Neural crest cell (in vitro differentiated cells): ENCODE measurements around the gene ABCF2. TPM values are rescaled to one million over a fixed set of nuclear protein-coding genes. Genes with fewer than 3 reads are reported as not detected.
A peak's percentile ranks its signal among the peaks of the same experiment; 100 is the strongest.

Experiments used
- DNase-seq: peaks from one replicate; pipeline ENCODE4 v3.0.0; 2021; ENCODE audit warnings: low read depth, mixed read lengths, low spot score
- H3K27ac Mint-ChIP-seq: one replicate; pipeline ENCODE4 v1.8.0; 2021; ENCODE audit warnings: mild to moderate bottlenecking, mixed read lengths; ENCODE audit not compliant: unreplicated experiment
- H3K27me3 Mint-ChIP-seq: 2 replicates; pipeline ENCODE4 v1.8.0; 2021; ENCODE audit warnings: low read depth, mild to moderate bottlenecking, mixed read lengths
- H3K36me3 Mint-ChIP-seq: 2 replicates; pipeline ENCODE4 v1.8.0; 2021; ENCODE audit warnings: low read depth, mild to moderate bottlenecking, mixed read lengths
- H3K4me1 Mint-ChIP-seq: 2 replicates; pipeline ENCODE4 v1.8.0; 2021; ENCODE audit warnings: mixed read lengths
- H3K4me3 Mint-ChIP-seq: one replicate; pipeline ENCODE4 v1.8.0; 2021; ENCODE audit warnings: mild to moderate bottlenecking, mixed read lengths
- H3K9me3 Mint-ChIP-seq: 2 replicates; pipeline ENCODE4 v1.8.0; 2021; ENCODE audit warnings: mixed read lengths
- total RNA-seq: library from RNA; stranded (reverse); gene quantifications from 2 replicates; pipeline ENCODE4 v1.2.1, GENCODE V29; 2021
- TF ChIP-seq, protein P1 (sequence below): fragments of 200-600 bp; sonication (generic); conservative IDR thresholded peaks from 2 replicates; pipeline ENCODE4 v1.5.0; 2021; ENCODE audit warnings: antibody characterized with exemption, mild to moderate bottlenecking

The ABCF2 gene
- total RNA-seq, 1 donor from 2014 or later, result 68.2 TPM

DNA sequence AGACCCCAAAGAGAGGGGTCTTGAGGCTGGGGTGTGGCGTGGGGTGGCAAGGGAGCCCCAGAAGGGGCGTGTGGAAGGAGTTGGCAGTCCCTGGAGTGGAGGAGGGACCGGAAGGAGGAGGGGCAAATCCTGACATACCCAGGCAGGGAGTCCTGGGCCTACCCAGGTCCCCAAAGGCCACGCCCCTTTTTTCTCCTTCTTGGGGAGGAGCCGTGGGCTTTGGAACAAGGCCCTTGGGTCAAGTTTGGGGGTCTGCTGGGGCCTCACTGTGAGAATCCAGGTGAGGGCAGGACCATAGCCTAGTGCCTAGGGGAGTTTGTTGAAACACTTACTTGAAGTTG is 22.7 kb upstream of the ABCF2 start:
- DNase-seq, result no peak
- Mint-ChIP-seq H3K9me3 (no peaks in the 10 kb centered on the region), H3K4me1 (peaks cover 68% of the 10 kb centered on the region), H3K36me3 (no peaks in the 10 kb centered on the region), H3K4me3 (peak overlapping the region; percentile 91), H3K27me3 (peaks cover 5% of the 10 kb centered on the region), H3K27ac (no peak overlapping the region)
- TF ChIP-seq, protein P1, sequence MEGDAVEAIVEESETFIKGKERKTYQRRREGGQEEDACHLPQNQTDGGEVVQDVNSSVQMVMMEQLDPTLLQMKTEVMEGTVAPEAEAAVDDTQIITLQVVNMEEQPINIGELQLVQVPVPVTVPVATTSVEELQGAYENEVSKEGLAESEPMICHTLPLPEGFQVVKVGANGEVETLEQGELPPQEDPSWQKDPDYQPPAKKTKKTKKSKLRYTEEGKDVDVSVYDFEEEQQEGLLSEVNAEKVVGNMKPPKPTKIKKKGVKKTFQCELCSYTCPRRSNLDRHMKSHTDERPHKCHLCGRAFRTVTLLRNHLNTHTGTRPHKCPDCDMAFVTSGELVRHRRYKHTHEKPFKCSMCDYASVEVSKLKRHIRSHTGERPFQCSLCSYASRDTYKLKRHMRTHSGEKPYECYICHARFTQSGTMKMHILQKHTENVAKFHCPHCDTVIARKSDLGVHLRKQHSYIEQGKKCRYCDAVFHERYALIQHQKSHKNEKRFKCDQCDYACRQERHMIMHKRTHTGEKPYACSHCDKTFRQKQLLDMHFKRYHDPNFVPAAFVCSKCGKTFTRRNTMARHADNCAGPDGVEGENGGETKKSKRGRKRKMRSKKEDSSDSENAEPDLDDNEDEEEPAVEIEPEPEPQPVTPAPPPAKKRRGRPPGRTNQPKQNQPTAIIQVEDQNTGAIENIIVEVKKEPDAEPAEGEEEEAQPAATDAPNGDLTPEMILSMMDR, result no peak

DNA sequence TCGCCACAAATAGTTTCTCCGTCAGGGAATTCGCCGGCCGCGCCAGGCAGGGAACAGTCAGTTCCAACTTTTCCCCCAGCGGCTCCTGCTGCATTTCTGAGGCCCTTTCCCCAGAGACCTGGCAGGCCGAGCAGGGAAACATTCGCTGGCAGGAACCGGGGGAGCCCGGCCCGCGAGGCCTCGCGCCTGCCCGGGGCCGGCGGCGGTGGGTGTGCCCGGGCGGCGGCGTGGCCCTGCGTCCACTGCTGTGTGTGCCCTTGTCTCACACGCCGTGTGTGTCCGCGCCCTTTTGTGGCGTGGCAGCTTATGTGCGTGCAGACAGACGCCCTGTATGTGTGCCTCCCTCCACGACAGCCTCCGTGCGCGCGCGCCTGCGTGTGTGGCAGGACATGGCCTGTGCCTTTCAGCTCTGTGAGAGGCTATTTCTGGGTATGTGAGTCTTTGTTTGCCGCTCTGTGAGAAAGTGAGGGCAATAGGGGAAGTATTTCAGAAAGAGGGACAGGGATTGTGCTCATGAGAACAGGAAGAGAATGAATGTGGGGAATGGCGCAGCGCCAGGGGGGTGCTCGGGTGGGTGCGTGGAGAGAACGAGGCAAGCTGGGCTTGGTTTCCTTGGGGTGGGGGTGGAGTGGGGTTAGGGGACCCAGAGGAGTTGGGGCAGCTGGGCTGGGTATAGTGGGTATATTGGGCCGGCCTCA is 22.2 kb upstream of the ABCF2 start:
- Mint-ChIP-seq H3K4me1 (peaks cover 73% of the 10 kb centered on the region), H3K27me3 (peaks cover 9% of the 10 kb centered on the region), H3K27ac (peak overlapping the region; percentile 90), H3K9me3 (no peaks in the 10 kb centered on the region), H3K4me3 (peak overlapping the region; percentile 91), H3K36me3 (no peaks in the 10 kb centered on the region)
- peak; percentile 29 for DNase-seq
- TF ChIP-seq, protein P1, result no peak

DNA sequence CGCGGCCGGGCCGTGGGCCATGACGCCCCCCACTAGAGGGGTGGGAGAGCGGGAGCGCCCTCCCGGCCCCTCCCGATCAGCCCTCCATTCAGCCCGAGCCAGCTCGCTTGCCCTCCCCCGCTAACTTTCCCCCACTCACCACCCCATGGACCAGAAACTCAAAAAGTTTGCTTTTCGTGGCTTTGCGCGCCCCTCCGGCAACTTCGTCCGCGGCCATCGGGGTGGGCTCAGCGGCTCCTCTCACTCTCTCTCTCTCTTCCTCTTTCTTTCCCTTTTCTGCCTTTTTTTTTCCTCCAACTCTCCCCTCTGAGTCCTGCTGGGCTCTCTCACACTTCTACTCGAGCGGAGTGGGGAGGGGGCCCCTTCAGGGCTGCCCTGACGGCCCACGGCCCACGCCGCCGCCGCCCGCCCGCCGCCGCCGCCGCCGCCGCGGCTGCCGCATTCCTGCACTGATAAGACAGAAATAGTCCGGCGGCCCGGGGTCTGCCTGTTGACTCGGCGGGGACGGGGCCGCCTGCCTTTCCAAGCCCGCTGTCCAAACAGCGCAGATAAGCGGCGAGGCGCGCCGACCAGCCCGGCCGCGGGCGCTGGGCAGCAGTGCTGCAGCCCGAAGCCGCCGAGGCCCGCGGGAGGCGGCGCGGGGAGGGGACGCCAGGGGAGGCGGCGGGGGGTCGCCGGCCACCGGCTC is 21.5 kb upstream of the ABCF2 start, which contains the start of gene SMARCD3:
TSS of gene SMARCD3 (minus strand) at position 349 of the 688 bp plus-strand sequence. CDS start at position 217, 132 bp downstream.
- DNase-seq, result peak; percentile 65
- Mint-ChIP-seq H3K4me3 (peak within 1 kb of the TSS; percentile 94), H3K27ac (peak within 1 kb of the TSS; percentile 90), H3K36me3 (no peaks in the 10 kb centered on the region), H3K4me1 (peaks cover 76% of the 10 kb centered on the region), H3K27me3 (peaks cover 9% of the 10 kb centered on the region), H3K9me3 (no peaks in the 10 kb centered on the region)
- TF ChIP-seq, protein P1, result no peak

DNA sequence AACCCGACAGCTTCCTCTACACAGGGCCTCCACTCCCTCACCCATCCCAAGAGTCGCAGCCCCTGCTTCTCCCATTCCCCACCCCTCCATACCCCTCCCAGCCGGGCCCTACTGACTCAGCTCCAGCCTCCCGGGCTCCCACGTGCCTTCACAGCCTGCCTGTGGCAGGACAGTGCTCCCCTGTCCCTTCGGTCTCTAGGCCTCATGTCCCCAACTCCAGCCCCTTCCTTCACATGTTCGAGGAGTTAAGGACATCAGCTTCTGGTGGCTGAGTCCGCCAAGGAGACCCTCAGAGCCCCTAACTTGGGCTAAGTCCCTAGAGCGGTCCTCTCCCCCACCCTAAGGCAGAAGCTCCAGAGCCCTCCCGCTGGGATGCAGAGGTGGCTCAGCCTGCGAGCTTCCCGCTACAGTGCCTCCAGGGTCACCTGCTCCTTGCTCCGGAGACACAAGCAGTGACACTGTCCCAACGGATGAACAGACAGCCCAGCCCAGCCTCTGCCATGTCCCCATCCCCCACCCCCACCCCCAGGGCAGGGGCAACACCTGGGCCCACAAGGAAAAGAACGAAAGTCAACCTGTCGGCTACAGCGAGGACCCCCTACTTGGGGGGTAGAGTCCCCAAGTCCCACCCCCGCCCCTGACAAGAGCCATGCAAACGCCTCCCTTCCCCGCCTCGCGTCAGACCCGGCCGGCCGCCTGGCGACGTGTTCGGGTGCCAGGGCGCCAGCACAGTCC is 20.8 kb upstream of the ABCF2 start:
- TF ChIP-seq, protein P1, result no peak
- DNase-seq, result no peak
- peak overlapping the region; percentile 94 for H3K4me3 Mint-ChIP-seq
- H3K9me3 Mint-ChIP-seq, result no peaks in the 10 kb centered on the region
- no peak overlapping the region for H3K27ac Mint-ChIP-seq
- H3K36me3 Mint-ChIP-seq, result no peaks in the 10 kb centered on the region
- peaks cover 9% of the 10 kb centered on the region for H3K27me3 Mint-ChIP-seq
- H3K4me1 Mint-ChIP-seq, result peaks cover 76% of the 10 kb centered on the region

DNA sequence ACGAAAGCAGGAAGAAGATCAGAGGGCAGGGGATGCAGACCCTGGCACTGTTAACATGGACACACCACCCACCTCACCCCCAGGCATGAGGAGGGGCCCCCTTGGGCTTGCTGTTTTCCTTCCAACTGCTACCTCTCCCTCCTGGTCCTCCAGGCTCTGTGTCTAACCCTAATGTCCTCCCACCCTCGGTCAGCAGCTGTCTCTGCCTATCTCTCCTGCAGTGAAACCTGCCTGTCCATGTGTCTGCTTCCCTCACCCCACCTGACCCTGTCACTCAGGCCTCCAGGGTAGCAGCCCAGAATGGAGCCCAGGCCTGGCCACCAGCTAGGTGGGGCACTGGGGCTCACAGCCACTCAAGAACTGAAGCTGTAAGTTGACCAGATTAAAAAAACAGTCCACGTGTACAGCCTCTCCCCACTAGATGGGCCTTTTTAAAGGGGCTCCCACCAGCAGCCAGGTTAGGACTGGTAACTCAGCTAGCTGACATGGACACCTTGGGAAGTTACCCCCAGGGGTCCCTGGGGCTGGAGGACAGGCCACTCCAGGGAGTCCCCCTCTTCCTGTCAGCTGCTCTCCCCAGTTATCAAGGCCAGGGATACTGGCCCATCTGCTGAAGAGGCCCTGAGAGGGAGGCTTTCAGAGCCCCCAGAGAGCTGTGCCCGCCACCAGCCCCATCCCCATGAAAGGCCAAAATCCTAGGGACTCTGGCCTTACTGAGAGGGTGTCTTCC is 20.0 kb upstream of the ABCF2 start:
- H3K36me3 Mint-ChIP-seq, result no peaks in the 10 kb centered on the region
- no peak overlapping the region for H3K27ac Mint-ChIP-seq
- no peaks in the 10 kb centered on the region for H3K9me3 Mint-ChIP-seq
- TF ChIP-seq, protein P1, result no peak
- peak overlapping the region; percentile 94 for H3K4me3 Mint-ChIP-seq
- peaks cover 71% of the 10 kb centered on the region for H3K4me1 Mint-ChIP-seq
- DNase-seq, result no peak
- peaks cover 9% of the 10 kb centered on the region for H3K27me3 Mint-ChIP-seq
